MG63 (cell line): ENCODE data around the gene PNMA3. TPM values are rescaled to one million over a fixed set of nuclear protein-coding genes. Genes with fewer than 3 reads are reported as not detected.

Experiments used
- total RNA-seq: library from RNA; depleted of rRNA; stranded (reverse); fragments of >200 nt; shearing (Covaris generic); gene quantifications from 2 replicates; pipeline ENCODE4 v1.2.3, GENCODE V29; 2014; ENCODE audit warnings: low replicate concordance; rRNA removed

Gene PNMA3
- total RNA-seq, 1 experiment from 2014 or later, result 0.40 TPM

Other genes with a start within 250 kb of the PNMA3 start
- 45.3 and 73.4 TPM in 2 replicates for gene CETN2, start 225.7 kb upstream of the PNMA3 start, total RNA-seq
- gene NSDHL, start 225.4 kb upstream of the PNMA3 start, total RNA-seq, result 32.3 and 40.9 TPM in 2 replicates
- 0.63 and 2.4 TPM in 2 replicates for gene ZNF185, start 158.4 kb upstream of the PNMA3 start, total RNA-seq
- gene PNMA5, start 62.4 kb upstream of the PNMA3 start, total RNA-seq, result not detected in 2 replicates
- 0.39 and 1.0 TPM in 2 replicates for gene PNMA6A, start 16.0 kb downstream of the PNMA3 start, total RNA-seq
- not detected in 2 replicates for gene MAGEA1, start 122.8 kb downstream of the PNMA3 start, total RNA-seq